Neural cell (in vitro differentiated cells): ENCODE data around the gene PHLPP2. TPM values are rescaled to one million over a fixed set of nuclear protein-coding genes. Genes with fewer than 3 reads are reported as not detected.

ENCODE experiments used
- H2AFZ ChIP-seq: fragments of 200-600, 300-800 bp; sonication (generic), shearing (Covaris generic); 2 replicates; pipeline ENCODE4 v1.6.0; 2014; ENCODE audit warnings: low read depth, mild to moderate bottlenecking, antibody characterized with exemption, low read length, moderate library complexity
- H3F3A ChIP-seq: fragments of 200-600 bp; shearing (Covaris generic); 2 replicates; pipeline ENCODE4 v1.6.1; 2016; ENCODE audit warnings: mild to moderate bottlenecking, moderate library complexity, mixed read lengths, antibody characterized with exemption, low read length; ENCODE audit not compliant: insufficient read depth, poor library complexity, severe bottlenecking
- H3K27ac ChIP-seq: fragments of 200-600, 300-800 bp; sonication (generic), shearing (Covaris generic); 2 replicates; pipeline ENCODE4 v1.5.1; 2014; ENCODE audit warnings: mild to moderate bottlenecking, low read length, moderate library complexity
- H3K27me3 ChIP-seq: fragments of 300-800, 200-600 bp; sonication (generic), shearing (Covaris generic); 2 replicates; pipeline ENCODE4 v1.6.0; 2014; ENCODE audit warnings: mild to moderate bottlenecking, low read depth, low read length, moderate library complexity; ENCODE audit not compliant: insufficient read depth
- H3K36me3 ChIP-seq: fragments of 300-800, 200-600 bp; sonication (generic), shearing (Covaris generic); 2 replicates; pipeline ENCODE4 v1.5.1; 2014; ENCODE audit warnings: mild to moderate bottlenecking, antibody characterized with exemption, low read length, moderate library complexity; ENCODE audit not compliant: insufficient read depth
- H3K4me2 ChIP-seq: fragments of 300-800, 200-600 bp; sonication (generic), shearing (Covaris generic); 2 replicates; pipeline ENCODE4 v1.6.0; 2014; ENCODE audit warnings: mild to moderate bottlenecking, low read length
- H3K4me3 ChIP-seq: fragments of 300-800, 200-600 bp; sonication (generic), shearing (Covaris generic); 2 replicates; pipeline ENCODE4 v1.5.1; 2014; ENCODE audit warnings: mild to moderate bottlenecking, low read length, moderate library complexity
- H3K79me2 ChIP-seq: fragments of 200-600 bp; shearing (Covaris generic); replicated peaks from 2 replicates; pipeline ENCODE4 v1.6.0; 2014; ENCODE audit warnings: mild to moderate bottlenecking, low read length, moderate library complexity; ENCODE audit not compliant: insufficient read depth
- H3K9ac ChIP-seq: fragments of 300-800, 200-600 bp; sonication (generic), shearing (Covaris generic); 2 replicates; pipeline ENCODE4 v1.6.1; 2016; ENCODE audit warnings: mild to moderate bottlenecking, low read length, mixed read lengths
- H3K9me2 ChIP-seq: fragments of 200-600 bp; shearing (Covaris generic); 2 replicates; pipeline ENCODE4 v1.6.1; 2016; ENCODE audit warnings: mild to moderate bottlenecking, low read length, mixed read lengths; ENCODE audit not compliant: insufficient read depth
- H3K9me3 ChIP-seq: fragments of 200-600, 300-800 bp; sonication (generic), shearing (Covaris generic); 2 replicates; pipeline ENCODE4 v1.6.1; 2016; ENCODE audit warnings: mild to moderate bottlenecking, mixed run types, low read length, moderate library complexity, mixed read lengths
- H4K20me1 ChIP-seq: fragments of 200-600 bp; shearing (Covaris generic); 2 replicates; pipeline ENCODE4 v1.6.1; 2016; ENCODE audit warnings: mild to moderate bottlenecking, mixed run types; ENCODE audit not compliant: insufficient read depth
- EZH2 ChIP-seq: fragments of 200-600, 300-800 bp; shearing (Covaris generic), sonication (generic); IDR thresholded peaks from 2 replicates; pipeline ENCODE4 v1.6.1; 2014; ENCODE audit warnings: antibody characterized with exemption, low read length, borderline replicate concordance, mild to moderate bottlenecking; ENCODE audit not compliant: insufficient read depth, poor library complexity, severe bottlenecking
- RAD21 ChIP-seq: fragments of 450-650 bp; conservative IDR thresholded peaks from 2 replicates; pipeline ENCODE4 v1.6.1; 2014; ENCODE audit warnings: antibody characterized with exemption, mild to moderate bottlenecking, moderate library complexity
- SMC3 ChIP-seq: fragments of 450-650 bp; conservative IDR thresholded peaks from 2 replicates; pipeline ENCODE4 v1.6.1; 2014; ENCODE audit warnings: antibody characterized with exemption, mild to moderate bottlenecking, moderate library complexity; ENCODE audit not compliant: poor library complexity
- TAF1 ChIP-seq: IDR thresholded peaks from 2 replicates; pipeline ENCODE4 v1.6.1; 2012; ENCODE audit warnings: low read depth
- polyA plus RNA-seq: library from polyadenylated mRNA; depleted of rRNA; stranded (reverse); fragments of >200 nt; gene quantifications from 2 replicates; pipeline ENCODE4 v1.2.3, GENCODE V29; 2014
- TF ChIP-seq, protein P1 (sequence below): fragments of 450-650 bp; IDR thresholded peaks from 2 replicates; pipeline ENCODE4 v1.5.1; 2014; ENCODE audit warnings: antibody characterized with exemption, mild to moderate bottlenecking, moderate library complexity; ENCODE audit not compliant: poor library complexity, severe bottlenecking

Gene PHLPP2
- polyA plus RNA-seq, 1 donor from 2014 or later: 11.0 TPM

DNA sequence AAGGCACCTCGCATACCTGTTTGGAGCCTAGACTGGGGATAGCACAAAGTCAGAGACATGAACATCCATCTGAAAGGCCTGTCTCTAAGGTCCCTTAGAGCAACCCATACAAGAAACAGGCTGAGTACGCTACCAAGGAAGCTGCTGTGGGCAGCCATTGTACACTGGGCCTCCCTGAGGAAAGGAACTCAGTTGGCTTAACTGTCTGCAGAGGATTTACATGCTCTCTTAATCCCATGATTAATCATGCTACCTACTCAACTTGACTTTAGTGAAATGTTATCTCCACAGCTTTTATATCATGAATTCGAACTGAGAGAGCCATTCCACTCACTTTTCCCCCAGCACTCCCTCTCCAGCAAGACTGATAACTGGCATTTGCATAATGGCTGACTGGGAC lies 26.0 kb downstream of the PHLPP2 start:
- H3F3A ChIP-seq: no peaks in the 10 kb centered on the region
- TF ChIP-seq EZH2: no peak
- H3K27ac ChIP-seq: no peak overlapping the region
- no peaks in the 10 kb centered on the region for H3K9me3 ChIP-seq
- H4K20me1 ChIP-seq: no peaks in the 10 kb centered on the region
- H3K36me3 ChIP-seq: no peaks in the 10 kb centered on the region
- H3K79me2 ChIP-seq: no peaks in the 10 kb centered on the region
- no peaks in the 10 kb centered on the region for H3K9me2 ChIP-seq
- H3K4me2 ChIP-seq: no peak overlapping the region
- H3K4me3 ChIP-seq: no peak overlapping the region
- no peak overlapping the region for H2AFZ ChIP-seq
- no peaks in the 10 kb centered on the region for H3K27me3 ChIP-seq
- H3K9ac ChIP-seq: no peak overlapping the region

DNA sequence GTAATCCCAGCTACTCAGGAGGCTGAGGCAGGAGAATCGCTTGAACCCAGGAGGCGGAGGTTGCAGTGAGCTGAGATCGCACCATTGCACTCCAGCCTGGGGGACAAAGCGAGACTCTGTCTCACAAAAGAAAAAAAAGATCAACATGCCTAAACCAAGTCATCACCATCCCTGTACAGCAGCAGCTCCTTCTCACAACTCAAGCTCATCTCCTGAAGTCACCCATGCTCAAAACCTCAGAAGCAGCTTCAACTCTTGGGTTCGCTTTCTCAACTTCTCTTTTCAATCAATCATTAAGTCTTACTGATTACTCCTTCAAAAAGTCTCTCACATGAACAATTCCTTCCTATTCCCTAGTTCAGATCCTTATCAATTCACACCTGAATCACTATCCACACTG lies 31.3 kb downstream of the PHLPP2 start:
- Histone ChIP-seq H3K9me2 (no peaks in the 10 kb centered on the region), H2AFZ (no peak overlapping the region), H3K27me3 (no peaks in the 10 kb centered on the region), H3K4me2 (no peak overlapping the region), H3F3A (no peaks in the 10 kb centered on the region), H3K9me3 (no peaks in the 10 kb centered on the region), H3K4me3 (no peak overlapping the region), H3K27ac (no peak overlapping the region), H3K79me2 (no peaks in the 10 kb centered on the region), H3K9ac (no peak overlapping the region), H3K36me3 (no peaks in the 10 kb centered on the region), H4K20me1 (no peaks in the 10 kb centered on the region)
- no peak for TF ChIP-seq EZH2
- no peak for TF ChIP-seq RAD21
- TF ChIP-seq, protein P1, sequence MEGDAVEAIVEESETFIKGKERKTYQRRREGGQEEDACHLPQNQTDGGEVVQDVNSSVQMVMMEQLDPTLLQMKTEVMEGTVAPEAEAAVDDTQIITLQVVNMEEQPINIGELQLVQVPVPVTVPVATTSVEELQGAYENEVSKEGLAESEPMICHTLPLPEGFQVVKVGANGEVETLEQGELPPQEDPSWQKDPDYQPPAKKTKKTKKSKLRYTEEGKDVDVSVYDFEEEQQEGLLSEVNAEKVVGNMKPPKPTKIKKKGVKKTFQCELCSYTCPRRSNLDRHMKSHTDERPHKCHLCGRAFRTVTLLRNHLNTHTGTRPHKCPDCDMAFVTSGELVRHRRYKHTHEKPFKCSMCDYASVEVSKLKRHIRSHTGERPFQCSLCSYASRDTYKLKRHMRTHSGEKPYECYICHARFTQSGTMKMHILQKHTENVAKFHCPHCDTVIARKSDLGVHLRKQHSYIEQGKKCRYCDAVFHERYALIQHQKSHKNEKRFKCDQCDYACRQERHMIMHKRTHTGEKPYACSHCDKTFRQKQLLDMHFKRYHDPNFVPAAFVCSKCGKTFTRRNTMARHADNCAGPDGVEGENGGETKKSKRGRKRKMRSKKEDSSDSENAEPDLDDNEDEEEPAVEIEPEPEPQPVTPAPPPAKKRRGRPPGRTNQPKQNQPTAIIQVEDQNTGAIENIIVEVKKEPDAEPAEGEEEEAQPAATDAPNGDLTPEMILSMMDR: no peak

DNA sequence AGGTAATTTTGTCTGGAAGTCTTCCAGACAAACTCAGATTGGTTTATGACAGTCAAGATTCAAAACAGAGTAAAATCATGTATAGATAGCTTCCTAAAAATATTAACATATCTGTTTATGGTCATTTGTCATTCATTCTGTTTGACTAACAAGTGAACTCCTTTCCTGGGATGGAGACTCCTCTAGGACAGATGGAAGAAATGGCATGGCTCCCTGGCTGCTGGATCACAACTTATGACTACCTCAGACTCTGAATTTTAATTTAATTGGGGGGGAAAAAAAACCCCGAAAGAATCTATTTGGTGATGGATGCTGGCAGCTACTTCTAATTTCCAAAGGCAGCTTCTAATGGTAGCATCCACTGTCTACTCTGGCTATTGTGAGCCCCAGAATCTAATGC lies 34.6 kb downstream of the PHLPP2 start:
- TF ChIP-seq SMC3 (no peak), EZH2 (no peak), TAF1 (no peak)
- TF ChIP-seq, protein P1: no peak

More for the DNA sequence above, 34.6 kb downstream of the PHLPP2 start:
- Histone ChIP-seq H2AFZ (no peak overlapping the region), H3K27me3 (no peaks in the 10 kb centered on the region), H4K20me1 (no peaks in the 10 kb centered on the region), H3K4me3 (no peak overlapping the region), H3K27ac (no peak overlapping the region), H3K36me3 (no peaks in the 10 kb centered on the region), H3K79me2 (no peaks in the 10 kb centered on the region), H3K9ac (no peak overlapping the region), H3F3A (no peaks in the 10 kb centered on the region), H3K4me2 (no peak overlapping the region), H3K9me2 (no peaks in the 10 kb centered on the region), H3K9me3 (no peaks in the 10 kb centered on the region)
